Measurements from ENCODE around the gene EAPP. TPM values are rescaled to one million over a fixed set of nuclear protein-coding genes. Genes with fewer than 3 reads are reported as not detected.

EAPP gene
- total and polyA plus RNA-seq, 2 of the 13 experiments (the other 11 are each of a cell fraction or from before 2014, with no cell fraction given): 68.7 to 110 TPM

GRCh38 chr14:34496679-34497513, 42.6 kb downstream of the EAPP start (continued):
- TF ChIP-seq RORA (CRISPR knock-in tag; IDR thresholded peaks at IDR 0.05) (no peak), JUN (CRISPR knock-in tag; IDR thresholded peaks at IDR 0.05) (peak; percentile 98), ZNF563 (CRISPR knock-in tag; IDR thresholded peaks at IDR 0.05) (no peak), ZNF660 (CRISPR knock-in tag; IDR thresholded peaks at IDR 0.05; ENCODE audit: borderline replicate concordance, low read depth) (no peak), SNAPC4 (CRISPR knock-in tag; IDR thresholded peaks at IDR 0.05) (peak; percentile 25), HBP1 (CRISPR knock-in tag; IDR thresholded peaks at IDR 0.05; ENCODE audit: low read depth) (no peak), ZNF510 (CRISPR knock-in tag; IDR thresholded peaks at IDR 0.05; ENCODE audit: low read depth) (0 out of 2 replicates have a peak, but pooled peaks have one; percentile 29), NR2F6 (IDR thresholded peaks at IDR 0.05) (no peak; the same call in 1 of the 2 replicates), NR2F6 (CRISPR knock-in tag; IDR thresholded peaks at IDR 0.05) (peak; percentile 81), CBX1 (IDR thresholded peaks at IDR 0.05; ENCODE audit: low read depth) (peak; percentile 37), ZNF839 (CRISPR knock-in tag; IDR thresholded peaks at IDR 0.05; ENCODE audit: borderline replicate concordance) (0 out of 2 replicates have a peak, but pooled peaks have one; percentile 42), THRA (CRISPR knock-in tag; IDR thresholded peaks at IDR 0.05; ENCODE audit: borderline replicate concordance) (peak; percentile 68), CENPX (CRISPR knock-in tag; IDR thresholded peaks at IDR 0.05) (no peak), ZNF605 (CRISPR knock-in tag; IDR thresholded peaks at IDR 0.05) (peak; percentile 64; the same call in 1 of the 2 replicates), ZKSCAN5 (CRISPR knock-in tag; IDR thresholded peaks at IDR 0.05) (peak; percentile 48; the same call in 1 of the 2 replicates), POGZ (CRISPR knock-in tag; IDR thresholded peaks at IDR 0.05) (peak; percentile 87), NRL (CRISPR knock-in tag; IDR thresholded peaks at IDR 0.05; ENCODE audit: borderline replicate concordance) (no peak), RELA (CRISPR knock-in tag; IDR thresholded peaks at IDR 0.05) (0 out of 2 replicates have a peak, but pooled peaks have one; percentile 16), GLI4 (CRISPR knock-in tag; IDR thresholded peaks at IDR 0.05; ENCODE audit: borderline replicate concordance) (peak; percentile 80; the same call in 1 of the 2 replicates), STAT5B (CRISPR knock-in tag; IDR thresholded peaks at IDR 0.05) (no peak)
